HL-60 (cell line): ENCODE results near the gene SYNGAP1. TPM values are rescaled to one million over a fixed set of nuclear protein-coding genes. Genes with fewer than 3 reads are reported as not detected.

Source experiments
- microRNA-seq: library from miRNA; unstranded; fragments of <30 nt; microRNA quantifications from one replicate; pipeline ENCODE4, GENCODE V29; 2018

The SYNGAP1 gene

Small RNA genes within 50 kb of the gene (microRNA-seq; reads per million reads assigned to microRNA genes)
- not detected for gene MIR5004
